K562 (cell line): ENCODE data around the gene POLR1D. TPM values are rescaled to one million over a fixed set of nuclear protein-coding genes. Genes with fewer than 3 reads are reported as not detected.

Source experiments
- ATAC-seq: fragments of 200-7000 bp; cut with Tn5 transposase; 3 replicates; pipeline ENCODE4 v1.9.1; 2020; ENCODE audit warnings: moderate library complexity
- BruUV-seq: library from RNA; stranded (reverse); fragments of 400-500 nt; replicated peaks from 2 replicates; lab custom pipeline; 2021; lab: Mats Ljungman, UMichigan
- CTCF ChIA-PET: fragments of 300-600 bp; formaldehyde crosslinking; extraction: SDS; loops from one replicate; lab custom pipeline; 2021; ENCODE audit warnings: low intra/inter-chr PET ratio; lab: Yijun Ruan, JAX
- POLR2A ChIA-PET: fragments of 300-600, 350-650 bp; sonication (Branson Sonifier 250); formaldehyde crosslinking; extraction: SDS; loops from one replicate; lab custom pipeline; 2021; ENCODE audit warnings: antibody characterized with exemption, inconsistent platforms; lab: Yijun Ruan, JAX
- DNase-seq, 4 experiments: peaks; one replicate each; pipeline versions ENCODE4 v3.0.0 to v3.0.0-alpha.2; 2011 to 2018; ENCODE audit warnings: low spot score in 3 of 4, mixed read lengths in 3 of 4; ENCODE audit errors: extremely low read depth in 1 of 4
- FAIRE-seq: peaks from 2 replicates; lab custom pipeline; 2011; peaks lifted over from hg19 to GRCh38; lab: Jason Lieb, UNC
- H2AFZ ChIP-seq: 2 replicates; pipeline ENCODE4 v1.6.0; 2011; ENCODE audit warnings: low read depth, low read length, control low read depth, inconsistent platforms
- H3K27ac ChIP-seq: fragments of 200-600 bp; 3 replicates; pipeline ENCODE4 v1.8.0; 2011; ENCODE audit warnings: low read depth, mild to moderate bottlenecking, control low read depth, inconsistent platforms, low read length, moderate library complexity, mixed read lengths; ENCODE audit errors: extremely low read depth
- H3K27me3 ChIP-seq, 2 experiments: fragments of 300-600 bp in 1 of 2; 2 replicates in 1 of 2; 3 replicates in 1 of 2; pipeline versions ENCODE4 v1.6.0 to v1.8.0; 2011; ENCODE audit warnings: inconsistent platforms in 2 of 2, low read length in 2 of 2, mild to moderate bottlenecking in 1 of 2, mixed read lengths in 1 of 2, moderate library complexity in 1 of 2; ENCODE audit not compliant: control insufficient read depth in 2 of 2, insufficient read depth in 2 of 2
- H3K36me3 ChIP-seq: fragments of 300-600 bp; 3 replicates; pipeline ENCODE4 v1.8.0; 2011; ENCODE audit warnings: mild to moderate bottlenecking, low read length, inconsistent platforms; ENCODE audit not compliant: control insufficient read depth, insufficient read depth
- H3K4me1 ChIP-seq, 2 experiments: fragments of 200-600 bp in 1 of 2; replicated peaks in 1 of 2; 2 replicates in 1 of 2; 3 replicates in 1 of 2; pipeline versions ENCODE4 v1.5.1 to v1.8.0; 2011; ENCODE audit warnings: inconsistent platforms in 2 of 2, low read length in 2 of 2, mild to moderate bottlenecking in 1 of 2, mixed read lengths in 1 of 2, moderate library complexity in 1 of 2; ENCODE audit not compliant: control insufficient read depth in 2 of 2, insufficient read depth in 2 of 2
- H3K4me2 ChIP-seq: 2 replicates; pipeline ENCODE4 v1.6.1; 2011; ENCODE audit warnings: low read length, control low read depth, inconsistent platforms, mixed read lengths; ENCODE audit not compliant: insufficient read depth
- H3K4me3 ChIP-seq: fragments of 200-600 bp; sonication (generic), shearing (Covaris generic); 2 replicates; pipeline ENCODE4 v1.5.1; 2016; ENCODE audit warnings: control low read depth, inconsistent platforms
- H3K79me2 ChIP-seq: fragments of 200-600 bp; 3 replicates; pipeline ENCODE4 v1.8.0; 2011; ENCODE audit warnings: low read length, inconsistent platforms; ENCODE audit not compliant: control insufficient read depth, insufficient read depth
- H3K9ac ChIP-seq, 2 experiments: 2 replicates each; pipeline versions ENCODE4 v1.6.0 to v1.6.1; 2011; ENCODE audit warnings: low read depth in 2 of 2, low read length in 2 of 2, control low read depth in 1 of 2, inconsistent platforms in 1 of 2, mild to moderate bottlenecking in 1 of 2, mixed read lengths in 1 of 2; ENCODE audit not compliant: insufficient read depth in 1 of 2
- H3K9me1 ChIP-seq: one replicate; pipeline ENCODE4 v1.6.0; 2011; ENCODE audit warnings: inconsistent platforms, mild to moderate bottlenecking, low read length, moderate library complexity; ENCODE audit not compliant: control insufficient read depth, insufficient read depth
- H3K9me3 ChIP-seq: replicated peaks from 2 replicates; pipeline ENCODE4 v1.5.1; 2011; ENCODE audit warnings: low read depth, low read length, inconsistent platforms; ENCODE audit not compliant: control insufficient read depth, insufficient read depth
- H4K20me1 ChIP-seq: replicated peaks from 2 replicates; pipeline ENCODE4 v1.6.1; 2011; ENCODE audit warnings: low read length, inconsistent platforms, mixed read lengths; ENCODE audit not compliant: control insufficient read depth, insufficient read depth
- ARHGAP35 ChIP-seq: fragments of 450-650 bp; IDR thresholded peaks from 2 replicates; pipeline ENCODE4 v1.6.1; 2018; ENCODE audit not compliant: partially characterized antibody
- BCOR ChIP-seq: fragments of 450-650 bp; IDR thresholded peaks from 2 replicates; pipeline ENCODE4 v1.6.1; 2016
- GTF2E2 ChIP-seq: fragments of 200-800 bp; sonication (Bioruptor generic); IDR thresholded peaks from 2 replicates; pipeline ENCODE4 v1.6.1; 2016; ENCODE audit warnings: missing genetic modification characterization, missing compliant biosample characterization
- HIVEP1 ChIP-seq: fragments of 250-450 bp; sonication (Bioruptor Pico); IDR thresholded peaks from 2 replicates; pipeline ENCODE4 v1.4.0; 2020; ENCODE audit warnings: mild to moderate bottlenecking
- LCOR ChIP-seq: sonication (generic); formaldehyde crosslinking; IDR thresholded peaks from 2 replicates; pipeline ENCODE4 v1.8.0; 2022; ENCODE audit warnings: mild to moderate bottlenecking, missing genetic modification reagents
- SRSF1 ChIP-seq: fragments of 200-400 bp; formaldehyde crosslinking; IDR thresholded peaks from 2 replicates; pipeline ENCODE4 v1.6.1; 2017; ENCODE audit warnings: mild to moderate bottlenecking, low read depth, low read length, moderate library complexity
- U2AF2 ChIP-seq: fragments of 200-400 bp; formaldehyde crosslinking; optimal IDR thresholded peaks from 2 replicates; pipeline ENCODE3; 2017; ENCODE audit warnings: low read depth, mild to moderate bottlenecking, low read length
- ZNF280A ChIP-seq: fragments of 450-650 bp; IDR thresholded peaks from 2 replicates; pipeline ENCODE4 v1.6.1; 2018; ENCODE audit warnings: mild to moderate bottlenecking, low read depth; ENCODE audit not compliant: partially characterized antibody
- WGBS: fragments of 100-300 bp; shearing (Covaris generic); methylation state at CpG from one replicate; pipeline ENCODE4 v1.1.6; 2016; ENCODE audit warnings: low coverage, mixed read lengths; ENCODE audit not compliant: insufficient coverage; ENCODE audit errors: missing lambda C conversion rate; 5-methylcytosine and 5-hydroxymethylcytosine counted together
- in situ Hi-C: fragments of 300-500 bp; cut with MboI; formaldehyde crosslinking; loops from 4 replicates; pipeline ENCODE4 v1.15.0; 2018; ENCODE audit warnings: inconsistent platforms, mixed read lengths
- intact Hi-C: fragments of 100-400 bp; cut with micrococcal nuclease; formaldehyde crosslinking; loops from 2 replicates; pipeline ENCODE4 v1.14.2; 2022
- polyA plus RNA-seq, 8 experiments: library from polyadenylated mRNA; depleted of rRNA in 4 of 8; stranded (reverse) in 5 of 8; unstranded in 3 of 8; fragments of >200 nt; fragmentation: Nextera tagmentation in 2 of 8; fragmentation: Illumina TruSeq in 1 of 8; extraction: Ambion mirVana in 2 of 8; extraction: Trizol in 1 of 8; gene quantifications; 2 replicates each; pipeline versions ENCODE4 v1.2.1 to v1.2.3, GENCODE V29; 2011 to 2014; ENCODE audit warnings: inconsistent platforms in 1 of 8, missing spikeins in 1 of 8
- total RNA-seq, 7 experiments: library from RNA; depleted of rRNA in 6 of 7; stranded (reverse); fragments of >200 nt in 6 of 7; fragmentation: Illumina TruSeq in 2 of 7; extraction: Trizol in 2 of 7; gene quantifications; 2 replicates each; pipeline versions ENCODE4 v1.2.1 to v1.2.3, GENCODE V29; 2011 to 2021; ENCODE audit warnings: low replicate concordance in 1 of 7
- TF ChIP-seq, protein P1 (sequence below), 2 experiments: fragments of 450-650 bp; conservative IDR thresholded peaks; 2 replicates each; pipeline ENCODE4 v1.6.1; 2017; ENCODE audit warnings: mild to moderate bottlenecking in 2 of 2, moderate library complexity in 2 of 2
- TF ChIP-seq, protein P2 (sequence below), 2 experiments: IDR thresholded peaks; 2 replicates each; pipeline ENCODE4 v1.6.1; 2011; ENCODE audit warnings: borderline replicate concordance in 1 of 2, control low read depth in 1 of 2, low read depth in 1 of 2, low read length in 1 of 2, mild to moderate bottlenecking in 1 of 2, mixed read lengths in 1 of 2, moderate library complexity in 1 of 2; ENCODE audit not compliant: insufficient read depth in 1 of 2, insufficient read length in 1 of 2, poor library complexity in 1 of 2, severe bottlenecking in 1 of 2; ENCODE audit errors: extremely low read depth in 1 of 2

Gene POLR1D
- total and polyA plus RNA-seq, 9 of the 15 experiments (the other 6 are each of a cell fraction or from before 2014, with no cell fraction given), result 107 to 188 (median 145) TPM

- TF ChIP-seq U2AF2 (no peak), HIVEP1 (no peak), LCOR (CRISPR knock-in tag) (0 out of 2 replicates have a peak, but pooled peaks have one; percentile 31), SRSF1 (no peak), BCOR (0 out of 2 replicates have a peak, but pooled peaks have one; percentile 7), GTF2E2 (0 out of 2 replicates have a peak, but pooled peaks have one; percentile 24), ARHGAP35 (no peak), ZNF280A (no peak)
- TF ChIP-seq, protein P1, sequence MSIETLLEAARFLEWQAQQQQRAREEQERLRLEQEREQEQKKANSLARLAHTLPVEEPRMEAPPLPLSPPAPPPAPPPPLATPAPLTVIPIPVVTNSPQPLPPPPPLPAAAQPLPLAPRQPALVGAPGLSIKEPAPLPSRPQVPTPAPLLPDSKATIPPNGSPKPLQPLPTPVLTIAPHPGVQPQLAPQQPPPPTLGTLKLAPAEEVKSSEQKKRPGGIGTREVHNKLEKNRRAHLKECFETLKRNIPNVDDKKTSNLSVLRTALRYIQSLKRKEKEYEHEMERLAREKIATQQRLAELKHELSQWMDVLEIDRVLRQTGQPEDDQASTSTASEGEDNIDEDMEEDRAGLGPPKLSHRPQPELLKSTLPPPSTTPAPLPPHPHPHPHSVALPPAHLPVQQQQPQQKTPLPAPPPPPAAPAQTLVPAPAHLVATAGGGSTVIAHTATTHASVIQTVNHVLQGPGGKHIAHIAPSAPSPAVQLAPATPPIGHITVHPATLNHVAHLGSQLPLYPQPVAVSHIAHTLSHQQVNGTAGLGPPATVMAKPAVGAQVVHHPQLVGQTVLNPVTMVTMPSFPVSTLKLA (conservative IDR thresholded peaks at IDR 0.05), result 0 out of 4 replicates have a peak, but pooled peaks of 1 of the 2 experiments have one; percentile 6
- TF ChIP-seq, protein P2, sequence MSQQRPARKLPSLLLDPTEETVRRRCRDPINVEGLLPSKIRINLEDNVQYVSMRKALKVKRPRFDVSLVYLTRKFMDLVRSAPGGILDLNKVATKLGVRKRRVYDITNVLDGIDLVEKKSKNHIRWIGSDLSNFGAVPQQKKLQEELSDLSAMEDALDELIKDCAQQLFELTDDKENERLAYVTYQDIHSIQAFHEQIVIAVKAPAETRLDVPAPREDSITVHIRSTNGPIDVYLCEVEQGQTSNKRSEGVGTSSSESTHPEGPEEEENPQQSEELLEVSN (IDR thresholded peaks at IDR 0.05; ENCODE audit: borderline replicate concordance in 1 of 2, extremely low read depth in 1 of 2, insufficient read depth in 1 of 2, insufficient read length in 1 of 2, low read depth in 1 of 2, low read length in 1 of 2, poor library complexity in 1 of 2, severe bottlenecking in 1 of 2), result peak in 1 of 2 experiments; percentile 10
- Histone ChIP-seq H3K9me3 (no peaks in the 10 kb centered on the region), H3K27me3 (no peaks in the 10 kb centered on the region), H3K9me1 (no peaks in the 10 kb centered on the region), H3K4me1 (peaks cover 14 to 15% of the 10 kb centered on the region in 2 experiments; a peak in 3 of 5 replicates), H3K9ac (peak overlapping the region; percentile 90 to 92), H3K36me3 (peaks cover 33% of the 10 kb centered on the region), H3K4me2 (peak overlapping the region; percentile 94), H2AFZ (peak overlapping the region; percentile 81), H4K20me1 (no peaks in the 10 kb centered on the region), H3K27ac (peak overlapping the region; percentile 84), H3K4me3 (peak overlapping the region; percentile 98), H3K79me2 (peaks cover 65% of the 10 kb centered on the region)
- intact Hi-C loops (no loop called here), in situ Hi-C loops (no loop called here)
- no TSS peak for BruUV-seq
- FAIRE-seq, result no peak
- WGBS, result 0% methylated on average over 1 of the region's 8 CpGs
- no peak for ATAC-seq
- POLR2A ChIA-PET, result interaction anchor here (0.5 to 1.5 kb wide), 5 partner anchors 8 to 477 kb away, joined by 3 to 8 read pairs (median 4); no protein-coding TSS in a partner anchor
- CTCF ChIA-PET, result no interaction called here
- no peak for DNase-seq
These were observed 651 bp upstream of the POLR1D start for GRCh38 chr13:27621116-27621365.
